GM18951 (cell line): Measurements from ENCODE around the gene TRPC6.

Experiments used
- POLR2A ChIP-seq: IDR thresholded peaks from 4 replicates; pipeline ENCODE4 v1.6.1; 2011; ENCODE audit warnings: mild to moderate bottlenecking; ENCODE audit not compliant: insufficient read length, insufficient read depth; ENCODE audit errors: extremely low read depth
- in situ Hi-C: fragments of 300-500 bp; cut with MboI; formaldehyde crosslinking; loops from one replicate; pipeline ENCODE4 v1.12.0; 2022; ENCODE audit warnings: low sequenced_read_pairs, mixed read lengths, inconsistent platforms; ENCODE audit not compliant: unreplicated experiment

The TRPC6 gene

GRCh38 chr11:101567071-101567470, 16.7 kb downstream of the TRPC6 start:
- TF ChIP-seq POLR2A: no peak
- in situ Hi-C loops: no loop called here

- in situ Hi-C loops: no loop called here
Measured at GRCh38 chr11:101566626-101567025, 17.2 kb downstream of the TRPC6 start.

GRCh38 chr11:101563166-101563565, 20.6 kb downstream of the TRPC6 start:
- TF ChIP-seq POLR2A: no peak
- in situ Hi-C loops: no loop called here

More at GRCh38 chr11:101566626-101567025, 17.2 kb downstream of the TRPC6 start:
- TF ChIP-seq POLR2A: no peak

- in situ Hi-C loops: no loop called here
- no peak for TF ChIP-seq POLR2A
Measured at GRCh38 chr11:101555366-101555765, 28.4 kb downstream of the TRPC6 start.

- no peak for TF ChIP-seq POLR2A
- in situ Hi-C loops: no loop called here
Measured at GRCh38 chr11:101553891-101554292, 29.9 kb downstream of the TRPC6 start.

GRCh38 chr11:101552888-101553287, 30.9 kb downstream of the TRPC6 start:
- no peak for TF ChIP-seq POLR2A
- in situ Hi-C loops: no loop called here

- in situ Hi-C loops: no loop called here
- no peak for TF ChIP-seq POLR2A
Measured at GRCh38 chr11:101528541-101528940, 55.3 kb downstream of the TRPC6 start.

GRCh38 chr11:101523634-101524260, 60.1 kb downstream of the TRPC6 start:
- no peak for TF ChIP-seq POLR2A
- in situ Hi-C loops: no loop called here

GRCh38 chr11:101523193-101523592, 60.6 kb downstream of the TRPC6 start:
- in situ Hi-C loops: no loop called here

GRCh38 chr11:101521821-101522220, 62.0 kb downstream of the TRPC6 start:
- no peak for TF ChIP-seq POLR2A
- in situ Hi-C loops: no loop called here

More at GRCh38 chr11:101523193-101523592, 60.6 kb downstream of the TRPC6 start:
- no peak for TF ChIP-seq POLR2A

GRCh38 chr11:101516546-101516945, 67.3 kb downstream of the TRPC6 start:
- no peak for TF ChIP-seq POLR2A
- in situ Hi-C loops: no loop called here

GRCh38 chr11:101511065-101511464, 72.7 kb downstream of the TRPC6 start:
- TF ChIP-seq POLR2A: no peak
- in situ Hi-C loops: no loop called here

- in situ Hi-C loops: no loop called here
- no peak for TF ChIP-seq POLR2A
Measured at GRCh38 chr11:101510591-101510990, 73.2 kb downstream of the TRPC6 start.

GRCh38 chr11:101509922-101510321, 73.9 kb downstream of the TRPC6 start:
- in situ Hi-C loops: no loop called here
- no peak for TF ChIP-seq POLR2A

- TF ChIP-seq POLR2A: no peak
- in situ Hi-C loops: no loop called here
Measured at GRCh38 chr11:101508370-101508769, 75.4 kb downstream of the TRPC6 start.

GRCh38 chr11:101498891-101499290, 84.9 kb downstream of the TRPC6 start:
- no peak for TF ChIP-seq POLR2A
- in situ Hi-C loops: no loop called here
